Right atrium auricular region (tissue), 2 donors: ENCODE data around the gene EXOC7. TPM values are rescaled to one million over a fixed set of nuclear protein-coding genes. Genes with fewer than 3 reads are reported as not detected.

Source experiments
- DNase-seq: peaks from one replicate; pipeline ENCODE4 v3.0.0-alpha.2; 2019; ENCODE audit warnings: low spot score
- H3K27ac ChIP-seq, 2 donors: fragments of 200-600 bp; sonication (generic); 1 replicate in 1 of 2; 2 replicates in 1 of 2; pipeline ENCODE4 v1.5.1; 2016 to 2019
- H3K27me3 ChIP-seq, 2 donors: fragments of 200-600 bp; sonication (generic); one replicate each; pipeline versions ENCODE4 v1.5.1 to v1.6.0; 2017 to 2019
- H3K36me3 ChIP-seq: fragments of 200-600 bp; sonication (generic); one replicate; pipeline ENCODE4 v1.5.1; 2016
- H3K4me1 ChIP-seq, 2 donors: fragments of 200-600 bp; sonication (generic); one replicate each; pipeline versions ENCODE4 v1.5.1 to v1.6.0; 2017 to 2019
- H3K4me3 ChIP-seq, 2 donors: fragments of 200-600 bp; sonication (generic); 1 replicate in 1 of 2; 2 replicates in 1 of 2; pipeline ENCODE4 v1.5.1; 2017 to 2019; ENCODE audit warnings: mild to moderate bottlenecking in 1 of 2, moderate library complexity in 1 of 2
- H3K9me3 ChIP-seq, 2 donors: fragments of 200-600 bp; sonication (generic); one replicate each; pipeline ENCODE4 v1.5.1; 2019
- CTCF ChIP-seq, 2 donors: fragments of 200-600 bp; sonication (generic); IDR thresholded peaks; one replicate each; pipeline ENCODE4 v1.5.1; 2019; ENCODE audit warnings: antibody characterized with exemption in 2 of 2
- total RNA-seq, 2 donors: library from RNA; depleted of rRNA; stranded (reverse); fragments of >200 nt; gene quantifications; one replicate each; pipeline ENCODE4 v1.1.0, GENCODE V29; 2016

Gene EXOC7
- total RNA-seq, 2 donors from 2014 or later: 56.0 to 65.3 TPM

DNA sequence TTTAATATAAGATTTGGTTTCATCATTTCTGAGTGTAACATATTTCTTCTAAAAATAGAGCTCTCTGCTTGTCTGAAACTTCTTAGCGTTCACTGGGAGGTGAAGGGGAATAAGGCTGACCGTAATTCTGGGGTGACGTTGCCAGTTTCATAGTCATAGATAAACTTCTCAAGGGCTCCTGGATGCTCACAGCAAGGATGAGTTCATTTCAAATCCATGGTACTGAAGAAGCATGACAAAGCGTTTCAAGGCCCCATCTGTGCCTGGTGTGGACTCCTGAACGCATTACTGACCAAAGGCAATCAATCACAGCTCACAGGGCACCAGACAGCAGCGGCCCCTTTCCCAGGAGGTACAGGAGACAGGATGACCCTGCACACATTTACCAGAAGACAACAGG lies 64.5 kb downstream of the EXOC7 start:
- Histone ChIP-seq H3K4me1 (no peaks in the 10 kb centered on the region), H3K36me3 (peaks cover 61% of the 10 kb centered on the region), H3K27ac (no peak overlapping the region), H3K9me3 (no peaks in the 10 kb centered on the region), H3K27me3 (no peaks in the 10 kb centered on the region), H3K4me3 (no peak overlapping the region)
- TF ChIP-seq CTCF (IDR thresholded peaks at IDR 0.05): no peak
- DNase-seq: no peak

DNA sequence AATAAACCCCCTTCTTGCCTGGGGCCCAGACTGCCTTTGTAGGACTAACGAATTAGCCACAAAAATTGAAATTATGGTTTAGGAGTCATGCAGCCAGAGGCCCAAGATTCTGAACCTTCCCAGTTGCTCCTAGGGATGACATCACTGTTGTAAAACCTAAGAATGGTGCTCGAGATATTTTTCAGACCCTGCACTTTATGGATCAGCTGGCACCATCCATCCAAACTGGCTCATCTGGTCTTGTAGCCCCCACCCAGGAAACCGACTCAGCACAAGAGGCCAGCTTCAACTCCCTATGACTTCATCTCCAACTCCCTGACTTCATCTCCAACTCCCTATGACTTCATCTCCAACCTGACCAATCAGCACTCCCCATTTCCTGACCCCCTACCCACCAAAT lies 65.5 kb downstream of the EXOC7 start:
- no peak for DNase-seq
- Histone ChIP-seq H3K4me3 (no peak overlapping the region), H3K9me3 (no peaks in the 10 kb centered on the region), H3K4me1 (no peaks in the 10 kb centered on the region), H3K27me3 (no peaks in the 10 kb centered on the region), H3K36me3 (peaks cover 50% of the 10 kb centered on the region), H3K27ac (no peak overlapping the region)
- no peak for TF ChIP-seq CTCF (IDR thresholded peaks at IDR 0.05)

DNA sequence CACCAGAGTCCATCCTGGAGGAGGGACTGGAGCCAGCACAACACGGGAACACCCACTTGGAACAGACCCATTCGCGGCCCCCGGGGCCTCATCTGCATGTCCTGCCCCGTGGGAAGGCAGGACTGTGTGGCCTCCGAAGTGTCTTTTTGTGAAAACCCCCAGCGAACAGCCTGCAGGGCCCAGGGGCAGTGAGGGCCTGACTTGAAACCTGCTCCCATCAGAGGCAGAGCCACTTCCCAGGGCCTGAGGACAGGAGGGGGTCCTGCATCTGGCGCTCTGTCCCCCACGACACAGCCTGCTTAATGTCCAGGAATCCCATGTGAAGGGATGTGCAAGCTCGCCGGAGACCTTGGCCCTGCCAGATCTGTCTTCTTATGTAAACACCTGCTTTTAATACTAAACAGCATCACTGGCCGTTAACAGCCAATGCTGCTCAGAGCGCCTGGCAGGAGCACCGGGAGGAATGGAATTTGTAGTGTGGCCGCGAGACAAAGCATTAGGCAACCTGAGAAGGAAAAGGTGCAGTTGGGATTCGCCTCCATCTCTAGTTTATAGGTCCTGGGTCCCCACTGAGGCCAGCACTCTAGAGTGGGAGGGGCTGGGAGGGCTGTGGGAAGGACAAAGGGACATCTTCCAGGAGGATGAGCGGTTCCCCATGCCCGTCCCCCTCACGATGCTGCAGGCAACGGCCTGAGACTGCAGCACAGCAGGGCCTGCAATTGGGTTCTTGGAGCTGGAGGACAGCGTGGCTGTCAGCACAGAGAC lies 66.9 kb downstream of the EXOC7 start:
- H3K36me3 ChIP-seq: peaks cover 36% of the 10 kb centered on the region
- H3K4me3 ChIP-seq: no peak overlapping the region
- H3K9me3 ChIP-seq: no peaks in the 10 kb centered on the region
- H3K27ac ChIP-seq: no peak overlapping the region
- no peaks in the 10 kb centered on the region for H3K27me3 ChIP-seq
- H3K4me1 ChIP-seq: no peaks in the 10 kb centered on the region
- DNase-seq: no peak
- no peak for TF ChIP-seq CTCF (IDR thresholded peaks at IDR 0.05)

GRCh38 chr17:76034428-76035350 lies 68.9 kb downstream of the EXOC7 start:
- TF ChIP-seq CTCF (IDR thresholded peaks at IDR 0.05): no peak
- Histone ChIP-seq H3K36me3 (peaks cover 17% of the 10 kb centered on the region), H3K4me1 (peaks cover 0 to 3% of the 10 kb centered on the region in 2 donors), H3K27me3 (no peaks in the 10 kb centered on the region), H3K27ac (no peak overlapping the region), H3K9me3 (no peaks in the 10 kb centered on the region), H3K4me3 (no peak overlapping the region)
- no peak for DNase-seq

DNA sequence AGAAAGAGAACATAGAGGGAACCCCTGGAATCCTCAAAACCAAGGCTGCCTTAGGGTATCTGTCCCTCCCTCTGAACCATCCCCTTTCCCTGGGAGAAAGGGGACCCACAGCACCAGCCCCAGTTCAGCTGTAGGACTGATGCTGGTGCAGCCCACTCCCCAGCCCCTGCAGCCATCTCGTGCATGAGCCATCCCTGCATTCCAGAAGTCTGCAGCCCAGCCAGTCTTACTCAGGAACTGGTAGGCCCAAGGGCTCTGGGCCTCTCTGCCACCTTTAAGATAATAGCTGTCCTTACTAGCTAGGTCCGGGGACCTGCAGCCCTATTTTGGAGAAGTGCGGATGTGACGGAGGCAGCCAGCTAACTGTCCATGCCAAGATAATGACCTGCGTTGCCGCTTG lies 70.4 kb downstream of the EXOC7 start:
- H3K4me1 ChIP-seq: peaks cover 0 to 9% of the 10 kb centered on the region in 2 donors
- no peak for DNase-seq
- no peak overlapping the region for H3K27ac ChIP-seq
- H3K36me3 ChIP-seq: peaks cover 1% of the 10 kb centered on the region
- no peak overlapping the region for H3K4me3 ChIP-seq
- no peaks in the 10 kb centered on the region for H3K9me3 ChIP-seq
- no peaks in the 10 kb centered on the region for H3K27me3 ChIP-seq
- TF ChIP-seq CTCF (IDR thresholded peaks at IDR 0.05): no peak
